HG03575 (cell line): ENCODE results near the gene SORCS2.
"Not testable (repeated sequence)": the region's sequence is repeated elsewhere in the genome, so short reads cannot be mapped to it uniquely, and the experiment has no call there.

ENCODE experiments used
- ATAC-seq: cut with Tn5 transposase; IDR thresholded peaks from one replicate; pipeline ENCODE4 v1.9.1; 2021; ENCODE audit not compliant: unreplicated experiment, insufficient number of reproducible peaks, low FRiP score; ENCODE audit errors: extremely low read depth

SORCS2 gene

GRCh38 chr4:7158081-7158750 lies 34.1 kb upstream of the SORCS2 start:
- no peak for ATAC-seq

DNA sequence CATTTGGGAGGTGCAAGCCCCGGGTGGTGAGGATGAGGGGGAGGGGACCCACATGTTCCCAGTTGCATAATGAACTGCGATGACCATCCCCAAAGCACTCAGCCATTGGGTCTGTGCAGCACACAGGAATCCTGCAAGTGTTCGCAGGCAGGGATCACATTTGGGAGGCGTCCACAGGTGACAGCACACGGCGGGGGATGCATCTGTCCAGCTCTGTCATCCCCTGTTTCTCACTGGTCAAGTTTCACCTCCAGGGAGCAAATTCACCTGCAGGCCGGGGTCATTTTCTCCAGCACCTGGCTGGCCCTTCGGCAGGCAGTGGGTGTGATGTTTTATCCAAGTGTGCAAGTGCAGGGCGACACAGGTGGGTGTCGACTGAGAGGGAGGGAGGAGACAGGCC lies 33.3 kb upstream of the SORCS2 start:
- ATAC-seq = no peak

DNA sequence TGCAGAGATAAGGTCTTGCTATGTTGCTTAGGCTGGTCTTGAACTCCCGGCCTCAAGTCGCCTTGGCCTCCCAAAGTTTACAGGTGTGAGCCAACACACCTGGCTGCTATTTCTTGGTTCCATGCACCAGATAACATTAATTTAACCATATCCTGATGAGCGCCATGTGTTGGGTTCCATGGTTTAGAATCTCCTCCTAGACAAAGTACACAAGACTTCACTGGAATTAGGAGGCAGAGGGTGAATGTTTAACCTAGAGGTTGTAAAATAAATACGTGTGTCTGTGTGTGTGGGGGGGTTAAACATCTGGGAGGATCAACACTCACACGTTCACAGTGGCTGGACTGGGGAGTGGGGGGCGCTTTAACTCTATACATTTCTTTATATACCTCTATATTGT lies 32.4 kb upstream of the SORCS2 start:
- ATAC-seq = no peak

DNA sequence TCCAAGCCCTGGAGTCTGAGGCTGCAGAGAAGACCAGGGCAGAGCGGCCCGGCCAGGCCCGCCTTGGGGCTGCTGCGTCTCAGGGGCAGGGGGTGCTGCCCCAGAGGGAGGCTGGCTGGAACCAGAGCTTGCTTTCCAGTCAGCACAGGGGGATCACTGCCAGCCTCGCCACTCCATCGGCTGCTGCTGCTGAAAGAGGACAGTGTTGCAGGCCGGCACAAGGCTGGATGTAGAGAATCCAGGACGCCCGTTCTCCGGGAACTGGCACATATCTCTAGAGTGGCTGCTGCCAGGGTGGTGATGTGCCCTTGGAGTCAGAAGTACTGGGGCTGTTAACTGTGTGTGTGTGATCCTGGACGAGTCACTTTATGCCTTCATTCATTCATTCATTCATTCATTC lies 31.9 kb upstream of the SORCS2 start:
- no peak for ATAC-seq

- ATAC-seq = no peak
Observed at GRCh38 chr4:7160951-7161440, 31.3 kb upstream of the SORCS2 start.

- ATAC-seq = no peak
Observed at GRCh38 chr4:7161721-7162214, 30.6 kb upstream of the SORCS2 start.

GRCh38 chr4:7165056-7165873 lies 27.1 kb upstream of the SORCS2 start:
- ATAC-seq = not testable (repeated sequence)

DNA sequence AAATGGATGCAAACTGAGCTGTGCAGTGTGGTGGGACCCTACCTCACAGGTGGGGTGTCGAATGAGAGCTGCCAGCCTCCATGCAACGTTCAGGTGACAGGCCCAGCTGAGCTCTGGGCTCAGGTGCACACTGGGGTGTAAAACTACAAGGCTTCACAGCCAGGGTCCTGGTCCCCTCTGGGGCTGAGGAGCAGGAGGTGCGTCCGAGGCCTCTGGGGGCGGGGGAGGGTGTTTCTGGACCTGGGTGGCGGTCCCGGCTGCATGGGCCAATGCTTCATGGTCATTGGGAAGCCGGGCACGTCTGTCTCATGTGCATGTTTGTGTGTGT lies 26.5 kb upstream of the SORCS2 start:
- no peak for ATAC-seq

DNA sequence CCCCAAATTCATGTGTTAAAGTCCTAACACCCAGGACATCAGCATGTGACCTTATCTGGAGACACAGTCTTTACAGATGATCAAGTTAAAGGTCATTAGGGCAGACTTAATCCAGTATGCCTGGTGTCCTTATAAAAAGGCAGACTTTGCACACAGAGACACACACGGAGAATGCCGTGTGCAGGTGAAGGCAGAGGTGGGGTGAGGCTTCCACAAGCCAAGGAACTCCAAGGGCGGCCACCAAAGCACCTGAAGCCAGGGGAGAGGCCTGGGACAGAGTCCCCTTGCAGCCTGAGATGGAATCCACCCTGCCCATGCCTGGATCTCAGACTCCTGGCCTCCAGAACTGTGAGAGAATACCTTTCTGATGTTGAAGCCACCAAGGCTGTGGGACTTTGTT lies 26.1 kb upstream of the SORCS2 start:
- no peak for ATAC-seq

DNA sequence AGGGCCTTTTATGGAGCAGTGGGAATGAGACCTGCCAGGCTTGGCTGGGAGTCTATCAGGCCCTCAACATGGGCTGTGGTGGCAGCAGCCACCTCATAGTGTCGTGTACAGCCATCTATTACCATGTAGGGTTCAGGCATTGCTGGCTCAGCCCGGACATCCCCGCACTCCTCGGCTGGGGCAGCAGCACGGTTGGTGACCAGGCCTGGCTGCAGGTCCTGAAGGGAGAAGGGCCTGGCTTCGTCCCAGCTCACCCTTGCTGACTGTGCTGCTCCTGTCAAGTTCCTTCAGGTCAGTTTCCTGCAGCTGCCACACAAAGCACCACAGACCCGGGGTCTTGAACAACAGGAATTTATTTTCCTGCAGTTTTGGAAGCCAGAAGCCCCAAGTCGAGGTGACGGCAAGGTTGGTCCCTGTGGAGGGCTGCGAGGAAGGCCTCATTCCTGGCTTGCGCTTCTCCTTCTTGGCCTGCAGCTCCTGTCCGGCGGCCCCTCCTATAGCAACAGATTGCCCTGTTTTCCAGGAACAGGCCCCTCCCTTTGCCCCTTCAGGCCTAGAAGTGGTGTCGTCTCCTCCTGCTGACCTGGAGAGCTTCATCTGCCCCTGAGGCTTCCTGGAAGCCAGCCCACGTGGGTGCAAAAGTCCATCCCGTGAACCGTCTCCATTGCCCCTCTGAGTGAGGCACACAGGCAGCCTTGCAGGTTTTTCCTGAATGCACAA lies 25.2 kb upstream of the SORCS2 start:
- ATAC-seq = no peak

DNA sequence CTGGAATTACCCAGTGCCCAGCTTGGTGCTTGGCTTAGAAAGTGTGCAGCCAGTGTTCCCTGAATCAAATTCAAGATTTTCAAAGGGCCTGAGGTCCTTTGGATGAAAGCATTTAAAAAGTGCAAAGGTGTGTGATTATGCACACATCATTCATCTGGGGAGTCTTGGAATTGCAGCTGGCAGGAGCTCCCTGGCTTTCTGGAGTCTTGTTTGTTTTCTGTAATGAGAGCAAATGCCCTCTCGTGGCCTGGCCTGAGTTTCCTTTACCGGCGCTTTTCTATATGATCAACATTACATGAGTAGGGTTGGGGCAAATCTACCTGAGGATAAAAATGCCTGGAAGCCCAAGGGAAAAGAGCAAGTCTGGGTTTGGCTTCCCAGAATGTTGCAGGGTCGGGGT lies 24.6 kb upstream of the SORCS2 start:
- ATAC-seq = no peak

- no peak for ATAC-seq
Observed at GRCh38 chr4:7168106-7168505, 24.2 kb upstream of the SORCS2 start.

GRCh38 chr4:7169134-7169533 lies 23.2 kb upstream of the SORCS2 start:
- ATAC-seq = no peak

DNA sequence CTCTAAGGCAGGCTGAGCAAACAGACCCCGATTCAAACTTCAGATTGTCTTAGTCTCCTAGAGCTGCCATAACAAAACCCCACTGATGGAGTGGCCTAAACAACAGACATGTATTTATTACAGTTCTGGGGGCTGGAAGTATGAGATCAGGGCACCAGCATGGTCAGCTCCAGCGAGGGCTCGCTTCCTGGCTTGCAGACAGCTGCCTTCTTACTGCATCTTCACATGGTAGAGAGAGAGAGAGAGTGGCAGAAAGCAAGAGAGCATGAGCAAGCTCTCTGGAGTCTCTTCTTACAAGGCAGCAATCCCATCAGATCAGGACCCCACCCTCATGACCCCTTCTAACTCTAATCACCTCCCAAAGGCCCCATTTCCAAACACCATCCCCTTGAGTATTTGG lies 22.3 kb upstream of the SORCS2 start:
- no peak for ATAC-seq

DNA sequence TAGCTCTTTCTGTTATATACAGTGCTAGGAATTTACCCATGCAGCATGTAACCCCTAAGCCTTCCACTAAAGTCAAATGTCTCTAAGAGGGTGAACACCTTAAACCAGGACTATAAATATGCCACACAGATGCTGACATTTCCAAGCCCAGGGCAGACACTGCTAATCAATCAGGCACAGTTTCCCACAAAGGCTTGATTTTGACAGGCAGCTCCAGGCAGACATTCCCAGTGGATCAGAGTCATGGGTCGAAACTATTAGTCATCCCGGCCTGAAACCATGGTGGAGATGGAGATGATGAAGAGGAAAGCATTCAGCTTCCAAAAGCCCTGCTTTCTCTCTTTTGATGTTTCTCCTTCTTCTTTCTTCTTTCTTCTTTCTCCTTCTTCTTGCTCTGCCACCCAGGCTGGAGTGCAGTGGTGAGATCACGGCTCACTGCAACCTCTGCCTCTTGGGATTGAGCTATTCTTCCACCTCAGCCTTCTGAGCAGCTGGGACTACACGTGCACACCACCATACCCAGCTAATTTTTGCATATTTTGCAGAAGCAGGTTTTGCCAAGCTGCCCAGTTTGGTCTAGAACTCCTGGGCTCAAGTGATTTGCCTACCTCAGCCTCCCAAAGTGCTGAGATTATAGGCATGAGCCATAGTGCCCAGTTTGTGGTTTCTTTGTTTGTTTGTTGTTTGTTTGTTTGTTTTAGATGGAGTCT lies 21.0 kb upstream of the SORCS2 start:
- no peak for ATAC-seq

- no peak for ATAC-seq
Observed at GRCh38 chr4:7172508-7172907, 19.8 kb upstream of the SORCS2 start.

DNA sequence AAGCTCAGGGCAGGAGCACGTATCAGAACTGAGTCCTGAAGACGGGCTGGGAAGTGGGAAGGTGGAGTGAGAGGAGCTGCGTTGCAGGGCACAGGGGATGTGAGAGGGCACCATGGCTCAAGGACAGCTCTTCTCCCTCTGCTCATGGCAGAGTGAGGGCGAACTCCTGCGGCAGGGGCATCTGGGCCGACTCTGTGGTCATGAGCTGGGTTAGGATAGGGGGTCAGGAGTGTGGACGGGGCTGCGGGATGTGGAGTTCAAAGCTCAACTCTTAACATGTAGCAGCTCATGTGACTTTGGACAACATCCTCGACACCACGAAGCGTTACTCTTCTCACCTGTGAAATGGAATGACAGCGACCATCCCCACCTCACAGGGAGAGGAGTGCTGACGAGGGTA lies 19.4 kb upstream of the SORCS2 start:
- ATAC-seq = no peak

DNA sequence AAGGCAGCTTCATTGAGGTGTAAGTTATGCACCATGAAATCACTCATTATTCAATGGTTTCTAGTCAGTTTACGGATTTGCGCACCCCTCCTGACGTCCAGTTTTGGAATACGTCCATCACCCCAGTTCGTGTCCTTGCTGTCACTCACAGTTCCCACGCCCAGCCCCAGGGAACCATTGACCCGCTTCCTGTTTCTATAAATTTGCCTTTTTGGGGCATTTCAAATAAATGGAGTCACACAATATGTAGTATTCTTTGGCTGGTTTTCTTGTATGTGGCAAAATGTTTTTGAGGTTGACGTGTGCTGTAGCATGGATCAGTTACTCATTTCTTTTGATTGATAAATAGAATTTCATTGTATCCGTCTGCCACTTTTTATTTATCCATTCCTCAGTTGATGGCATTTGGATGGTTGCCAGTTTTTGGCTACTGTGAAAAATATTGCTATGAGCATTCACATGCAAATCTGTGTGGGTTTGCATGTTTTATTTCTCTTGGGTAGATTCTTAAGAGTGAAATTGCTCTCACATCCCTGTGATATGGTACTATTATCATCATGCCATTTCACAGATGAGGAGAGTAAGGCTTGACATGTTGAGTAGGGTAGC lies 18.4 kb upstream of the SORCS2 start:
- no peak for ATAC-seq

DNA sequence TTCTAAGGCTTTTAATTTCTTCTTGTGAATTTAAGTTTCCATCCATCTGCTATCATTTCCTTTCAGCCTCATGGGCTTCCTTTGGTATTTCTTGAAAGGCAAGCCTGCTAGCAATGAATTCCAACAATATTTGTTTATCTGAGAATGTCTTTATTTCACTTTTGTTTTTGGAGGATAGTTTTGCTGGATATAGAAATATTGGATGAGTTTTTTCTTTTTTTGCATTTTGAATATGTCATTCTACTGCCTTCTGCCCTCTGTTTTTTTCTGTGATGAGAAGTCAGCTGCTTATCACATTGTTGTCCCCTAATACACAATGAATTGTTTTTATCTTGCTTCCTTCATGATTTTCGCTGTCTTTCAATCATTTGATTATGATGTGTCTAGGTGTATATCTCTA lies 13.2 kb upstream of the SORCS2 start:
- ATAC-seq = no peak
